SKM-1 (cell line): ENCODE measurements around the gene FCAMR.
A peak's percentile ranks its signal among the peaks of the same experiment; 100 is the strongest.

ENCODE experiments used
- DNase-seq: peaks from one replicate; lab custom pipeline; 2025; ENCODE audit not compliant: unreplicated experiment; lab: John Stamatoyannopoulos, UW

The FCAMR gene

DNA sequence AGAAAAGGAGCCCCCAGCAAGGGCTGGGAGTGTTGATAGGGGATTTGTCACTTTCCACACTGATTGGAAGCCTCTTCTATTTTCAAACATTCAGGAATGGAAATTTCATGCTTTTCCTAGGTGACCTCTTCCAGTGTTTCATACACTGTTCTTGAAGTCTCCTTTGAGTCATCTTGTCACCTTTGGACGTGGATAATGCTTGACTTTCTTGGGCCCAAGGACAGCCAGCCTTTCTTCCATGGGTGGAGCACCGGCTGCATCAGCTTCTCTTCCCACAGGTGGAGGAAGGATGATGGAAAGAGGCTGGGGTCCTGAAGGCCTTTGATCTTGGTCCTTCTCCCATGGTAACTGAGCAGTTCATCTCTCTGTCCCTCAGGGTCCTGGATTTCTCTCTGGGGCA lies 12.1 kb downstream of the FCAMR start:
- no peak for DNase-seq

DNA sequence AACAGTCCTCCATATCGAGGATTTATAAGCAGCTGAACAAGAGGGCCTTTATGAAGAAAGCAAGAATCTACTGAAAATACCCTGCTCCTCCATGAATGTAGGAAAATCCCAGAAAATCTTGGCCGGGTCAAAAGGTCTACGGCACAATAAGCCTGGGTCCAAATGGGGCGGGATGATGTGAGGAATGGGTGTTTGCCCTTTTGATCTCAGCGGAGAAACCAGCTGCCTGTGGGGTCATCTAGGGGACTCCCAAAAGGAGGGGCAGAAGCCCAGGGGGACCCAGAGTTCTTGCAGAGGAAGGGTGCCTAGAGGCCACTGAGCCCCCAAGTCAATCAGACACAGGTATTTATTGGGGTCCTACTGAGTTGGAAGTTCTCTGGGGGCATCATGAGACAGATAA lies 12.6 kb downstream of the FCAMR start:
- DNase-seq = no peak

DNA sequence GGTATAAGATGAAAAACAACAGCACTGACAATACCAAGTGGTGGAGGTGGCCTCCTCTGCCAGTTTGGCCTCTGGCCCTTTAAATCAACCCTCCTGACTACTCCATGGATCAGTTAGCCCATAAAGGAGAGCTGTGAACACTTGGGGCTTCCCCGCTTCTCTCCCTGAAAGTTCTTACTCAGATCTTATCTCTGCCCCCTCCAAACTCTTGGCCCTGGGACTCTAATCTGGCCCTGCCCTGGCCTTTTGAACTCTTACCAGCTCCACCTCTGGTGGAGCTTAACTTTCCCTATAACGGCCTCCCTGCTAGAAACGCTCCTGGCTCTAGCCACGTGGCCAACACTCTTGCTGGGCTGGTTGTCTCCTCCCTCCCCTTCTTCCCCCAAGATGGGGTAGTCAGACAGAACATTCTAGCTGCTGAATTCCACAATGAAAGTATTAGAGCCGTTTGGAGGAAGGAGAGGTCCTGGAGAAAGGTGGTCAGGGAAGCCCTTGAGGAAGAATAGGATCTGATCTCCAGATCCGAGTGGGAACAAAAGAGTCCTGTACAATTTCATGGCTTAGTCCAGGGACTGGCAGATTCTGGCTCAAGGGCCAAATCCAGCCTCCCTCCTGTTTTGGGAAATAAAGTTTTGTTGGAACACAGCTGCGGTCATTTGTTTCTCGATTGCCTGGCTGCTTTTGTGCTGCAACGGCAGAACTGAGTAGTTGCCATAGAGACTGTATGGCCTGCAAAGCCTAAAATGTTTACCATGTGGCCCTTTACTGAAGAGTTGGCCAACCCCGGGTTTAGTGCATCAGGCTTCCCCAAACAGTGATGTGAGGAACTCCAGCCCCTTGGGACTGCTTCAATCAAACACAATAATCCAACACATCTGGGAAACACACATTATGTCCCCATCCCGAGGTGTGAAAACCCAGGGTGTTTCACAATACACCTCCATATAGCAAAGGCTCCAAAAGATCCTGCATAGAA lies 14.5 kb downstream of the FCAMR start:
- DNase-seq = no peak

DNA sequence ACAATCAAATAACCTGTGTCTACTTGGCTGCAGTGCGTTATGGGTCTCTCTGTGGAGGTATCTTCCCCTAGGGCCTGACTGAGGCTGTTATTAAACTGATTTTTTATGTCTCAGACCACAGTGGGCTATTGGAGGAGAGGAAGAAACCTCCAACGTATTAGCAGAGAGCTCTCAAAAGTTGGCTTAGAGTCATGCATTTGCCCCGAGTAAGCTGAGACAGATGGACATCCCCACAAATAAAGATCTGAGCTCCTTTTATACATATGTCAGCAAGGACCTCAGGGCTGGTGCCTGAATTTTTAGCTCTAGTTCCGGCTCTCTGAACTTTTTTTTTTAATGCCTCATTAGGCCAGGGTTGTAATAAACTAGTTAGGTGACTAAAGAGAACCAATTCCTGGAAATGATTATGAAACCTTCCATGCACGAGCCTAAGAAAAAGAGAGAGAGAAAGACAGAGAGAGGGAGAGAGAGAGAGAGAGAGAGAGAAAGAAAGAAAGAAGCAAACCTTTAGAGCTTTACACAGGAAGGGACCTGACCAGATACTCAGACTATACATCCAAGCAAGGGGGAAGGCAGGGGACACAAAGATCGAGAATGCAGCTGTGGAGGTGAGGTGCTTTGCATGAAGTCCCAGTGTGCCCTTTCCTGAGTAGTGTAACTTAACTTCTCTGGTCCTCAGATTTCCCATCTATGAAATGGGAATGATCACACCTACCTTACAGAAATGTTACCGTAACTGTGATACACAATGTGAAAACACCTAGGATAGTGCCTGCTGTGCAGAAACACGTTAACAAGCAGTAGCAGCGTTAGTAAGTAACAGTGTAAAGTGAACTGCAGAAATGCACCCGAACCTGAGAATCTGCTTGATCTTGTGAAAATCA lies 15.6 kb downstream of the FCAMR start:
- no peak for DNase-seq

DNA sequence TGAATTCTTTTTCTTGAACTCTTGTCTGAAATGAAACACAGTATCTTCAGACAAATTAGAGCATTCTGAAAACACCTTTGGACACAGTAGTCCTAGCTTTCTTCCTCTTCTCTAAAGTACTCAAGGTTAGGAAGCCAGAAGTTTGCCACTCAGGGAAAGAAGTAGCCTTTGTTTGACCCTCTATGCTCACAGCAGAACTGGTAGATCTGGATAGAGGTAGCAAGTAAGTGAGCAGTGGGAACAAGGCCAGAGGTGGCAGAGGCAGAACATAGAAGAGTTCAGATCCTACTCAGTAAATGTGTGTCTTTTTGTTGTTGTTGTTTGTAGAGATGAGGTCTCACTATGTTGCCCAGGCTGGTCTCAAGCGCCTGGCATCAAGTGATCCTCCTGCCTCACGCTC lies 16.6 kb downstream of the FCAMR start:
- no peak for DNase-seq

DNA sequence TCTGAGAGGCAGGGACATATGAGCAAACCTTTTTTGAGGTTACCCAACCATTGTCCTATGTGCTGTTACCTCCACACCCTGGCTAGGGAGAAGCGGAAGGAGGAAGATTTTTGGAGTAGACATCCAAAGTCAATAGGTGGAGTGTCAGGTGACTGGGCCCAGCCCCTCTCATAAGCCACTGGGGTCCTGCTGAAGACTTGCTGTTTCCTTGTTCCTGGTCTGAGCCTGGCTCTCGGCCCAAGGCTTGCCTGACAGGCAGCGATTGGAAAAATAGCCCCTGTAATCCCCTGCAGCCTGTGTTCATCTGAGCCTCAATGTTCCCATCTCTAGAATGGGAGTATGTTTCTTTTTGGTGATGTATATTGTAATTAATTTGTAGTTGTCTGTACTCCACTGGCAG lies 17.1 kb downstream of the FCAMR start:
- DNase-seq = no peak

DNA sequence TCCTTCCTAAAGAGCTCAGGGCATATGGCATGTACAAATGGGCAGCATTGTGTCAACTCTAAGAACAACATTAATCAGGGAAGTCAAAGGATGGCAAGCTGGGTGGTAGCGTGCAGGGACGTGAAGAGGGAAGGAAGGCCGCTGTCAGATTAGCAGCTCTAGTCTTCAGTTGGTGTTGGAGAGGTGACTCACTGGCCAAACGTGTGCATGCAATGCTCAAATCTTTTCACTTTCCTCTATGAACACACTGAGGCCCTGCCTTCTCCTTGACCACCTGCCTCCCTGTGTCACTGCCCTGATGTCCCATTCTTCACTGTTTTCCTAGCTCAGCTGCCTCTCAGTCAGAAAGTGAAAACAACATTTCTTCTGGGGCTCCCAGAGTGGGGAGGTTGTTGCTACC lies 18.1 kb downstream of the FCAMR start:
- peak; percentile 85 for DNase-seq

DNA sequence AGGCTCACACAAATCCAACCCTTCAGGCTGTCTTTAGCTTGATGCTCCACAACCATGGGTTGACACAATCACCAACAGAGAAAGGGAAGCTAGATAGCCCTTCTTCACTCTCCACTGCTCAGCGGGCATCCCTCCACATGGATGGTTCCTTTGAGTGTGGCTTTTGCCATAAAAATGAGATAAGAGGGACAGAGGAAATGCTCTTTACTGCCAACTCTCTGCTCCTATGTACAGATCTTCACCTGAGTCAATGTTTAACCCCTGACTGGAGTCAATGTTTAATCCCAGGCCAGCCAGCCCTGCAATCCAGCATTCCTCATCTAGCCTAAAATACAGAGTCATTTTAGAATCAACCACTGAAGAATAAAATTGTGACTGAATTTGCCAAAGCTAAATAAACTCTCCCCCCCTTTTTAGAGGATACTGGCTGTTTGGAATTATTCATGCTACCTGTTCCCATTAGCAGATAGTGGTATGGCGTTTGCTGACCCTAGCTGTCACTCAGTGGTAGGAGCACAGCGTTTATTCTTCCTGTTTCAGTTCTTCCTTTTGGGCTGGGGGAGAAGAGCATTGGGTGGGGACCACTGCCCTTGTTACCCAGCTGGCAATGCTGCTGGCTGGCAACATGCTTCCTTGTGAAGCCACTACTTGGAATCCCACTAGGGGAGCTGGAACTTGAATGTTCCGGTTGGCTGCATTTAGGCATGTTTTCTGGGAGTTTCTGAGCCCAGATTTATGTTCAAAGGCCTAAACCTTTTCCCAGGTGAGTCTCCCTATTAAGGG lies 18.8 kb downstream of the FCAMR start:
- no peak for DNase-seq

DNA sequence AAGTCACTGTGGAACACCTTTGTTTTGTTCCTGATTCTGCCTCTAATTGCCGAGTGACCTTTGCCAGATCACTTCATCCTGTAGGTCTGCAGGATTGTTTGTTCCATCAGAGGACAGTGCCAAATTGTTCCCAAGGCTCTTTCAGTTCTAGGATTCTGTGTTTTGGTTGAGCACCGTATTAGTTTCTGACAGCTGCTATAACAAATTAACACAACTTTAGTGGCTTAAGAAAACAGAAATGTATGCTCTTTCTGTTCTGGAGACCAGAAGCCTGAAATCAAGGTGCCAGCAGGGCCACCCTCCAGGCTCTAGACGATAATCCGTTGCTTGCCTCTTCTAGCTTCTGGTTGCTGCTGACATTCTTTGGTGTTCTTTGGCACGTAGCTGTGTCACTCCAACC lies 20.6 kb downstream of the FCAMR start:
- DNase-seq = no peak

DNA sequence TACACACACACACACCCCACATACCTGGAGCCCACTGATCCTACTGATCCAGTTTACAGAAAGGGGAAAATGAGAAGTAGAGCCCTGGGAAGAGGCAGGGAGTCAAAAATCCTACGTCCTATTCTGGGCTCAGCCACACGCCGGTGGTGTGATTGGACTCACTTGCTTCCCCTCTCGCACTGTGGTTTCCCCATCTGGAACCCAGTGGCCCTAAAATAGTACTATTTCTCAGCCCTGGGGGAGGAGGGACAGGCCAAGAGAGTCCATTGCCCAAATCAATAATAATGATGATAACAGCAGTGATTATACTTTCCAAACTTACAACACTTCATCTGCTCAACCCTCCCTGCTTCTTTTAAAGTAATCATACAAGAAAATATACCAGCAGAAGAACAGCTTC lies 21.1 kb downstream of the FCAMR start:
- no peak for DNase-seq

DNA sequence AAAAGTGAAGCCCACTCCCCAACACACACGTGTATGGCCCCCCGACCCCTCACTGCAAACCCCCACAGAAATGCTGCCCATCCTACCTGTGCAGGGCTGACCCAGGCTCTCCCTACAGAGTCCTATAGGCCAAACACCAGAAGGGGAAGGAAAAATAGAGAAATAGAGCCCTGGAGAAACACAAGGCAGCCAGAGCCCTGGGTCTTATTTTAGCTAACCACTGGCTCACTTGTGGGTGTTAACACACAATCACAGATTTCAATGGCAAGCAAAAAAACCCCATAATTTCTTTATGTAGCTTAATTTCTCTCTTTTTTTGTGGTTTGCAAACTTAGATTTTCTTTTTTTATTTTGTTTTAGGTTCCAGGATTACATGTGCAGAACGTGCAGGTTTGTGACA lies 23.0 kb downstream of the FCAMR start:
- no peak for DNase-seq

DNA sequence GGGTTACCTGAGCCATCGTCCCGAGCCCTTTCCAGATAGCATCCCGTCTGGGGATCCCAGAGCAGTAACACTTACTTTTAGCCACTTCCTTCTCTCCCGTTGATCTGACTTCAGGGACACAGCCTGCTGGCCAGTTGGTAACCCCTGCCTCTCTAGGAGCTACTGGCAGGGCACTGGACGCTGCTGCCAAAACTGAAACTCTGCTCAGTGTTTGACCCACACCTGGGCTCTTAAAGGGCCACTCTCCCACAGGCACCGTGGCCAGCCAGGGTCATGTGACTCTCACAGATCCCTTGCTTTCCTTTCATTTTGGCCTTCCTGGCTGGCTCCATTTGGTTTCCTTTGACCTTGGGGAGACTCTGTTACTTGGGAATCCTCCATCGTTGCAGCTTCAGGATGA lies 24.0 kb downstream of the FCAMR start, which contains the start of gene PIGR:
Gene PIGR, minus strand, starts transcription at position 206 of the 400 bp plus-strand sequence. CDS start 5,935 bp downstream, outside the sequence.
- no peak for DNase-seq

DNA sequence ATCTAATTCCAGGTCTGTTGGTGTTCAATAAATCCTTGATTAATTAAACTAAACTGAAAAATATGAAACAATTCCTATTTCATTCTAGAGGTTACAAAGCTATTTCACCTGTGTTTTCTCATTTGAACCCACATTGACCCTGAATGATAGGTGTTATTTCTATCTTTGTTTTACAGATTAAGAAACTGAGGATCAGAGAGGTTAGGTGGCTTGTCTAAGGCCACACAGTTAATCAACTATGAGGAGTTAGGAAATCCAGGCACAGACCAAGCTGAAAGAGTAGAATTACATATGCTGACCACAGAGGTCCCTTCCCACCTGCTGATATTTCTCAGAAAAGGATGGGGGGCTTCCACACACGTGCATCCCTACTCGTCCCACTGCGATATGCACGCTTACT lies 24.5 kb downstream of the FCAMR start:
- no peak for DNase-seq

DNA sequence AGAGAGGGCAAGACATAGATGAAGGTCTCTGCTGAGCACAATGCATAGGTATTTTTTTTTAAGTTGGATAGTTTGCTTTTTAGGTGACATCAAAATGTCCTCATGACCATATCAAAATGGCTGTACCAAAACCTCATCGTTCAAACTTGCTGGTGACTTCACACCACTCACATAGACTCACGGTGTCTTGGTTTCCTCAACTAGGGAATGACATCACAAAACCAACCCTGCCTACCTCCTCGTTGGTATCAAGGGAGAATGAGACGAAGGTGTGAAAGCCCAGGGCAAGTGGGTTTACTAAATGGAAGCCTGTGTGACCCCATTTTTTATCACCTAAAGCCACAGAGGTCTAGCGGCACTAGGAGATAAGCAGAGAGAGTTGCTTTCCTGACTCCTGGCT lies 25.6 kb downstream of the FCAMR start:
- no peak for DNase-seq

DNA sequence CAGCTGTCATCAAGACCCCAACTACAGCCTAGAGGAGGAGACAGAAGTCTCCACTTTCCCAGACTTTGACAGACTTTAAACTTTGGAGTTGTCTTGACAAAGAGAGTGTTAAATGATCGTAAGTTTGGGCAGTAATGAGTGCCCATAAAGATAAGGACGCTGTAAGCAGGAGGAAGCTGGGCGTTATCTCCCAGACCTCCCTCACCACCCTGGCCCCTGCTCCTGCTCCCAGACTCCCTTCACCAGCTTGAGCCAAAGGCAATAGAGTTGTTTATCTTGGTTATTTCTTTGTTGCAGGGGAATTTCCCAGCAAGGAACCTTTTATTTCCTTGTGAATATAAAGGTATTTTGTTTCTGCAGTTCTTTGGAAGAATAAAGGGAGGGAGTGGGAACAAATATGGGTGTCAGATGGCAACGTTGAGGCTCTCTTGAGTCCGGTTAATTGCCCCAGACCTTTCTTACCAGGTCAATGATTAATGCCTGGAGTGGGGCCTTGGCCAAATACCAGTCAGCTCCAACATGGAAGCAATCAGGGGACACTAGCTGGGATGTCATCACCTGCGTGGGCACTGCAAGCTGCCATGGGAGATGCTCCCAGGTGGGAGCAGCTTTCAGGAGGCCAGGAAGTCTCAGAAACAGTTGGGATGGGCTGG lies 28.4 kb downstream of the FCAMR start:
- no peak for DNase-seq

DNA sequence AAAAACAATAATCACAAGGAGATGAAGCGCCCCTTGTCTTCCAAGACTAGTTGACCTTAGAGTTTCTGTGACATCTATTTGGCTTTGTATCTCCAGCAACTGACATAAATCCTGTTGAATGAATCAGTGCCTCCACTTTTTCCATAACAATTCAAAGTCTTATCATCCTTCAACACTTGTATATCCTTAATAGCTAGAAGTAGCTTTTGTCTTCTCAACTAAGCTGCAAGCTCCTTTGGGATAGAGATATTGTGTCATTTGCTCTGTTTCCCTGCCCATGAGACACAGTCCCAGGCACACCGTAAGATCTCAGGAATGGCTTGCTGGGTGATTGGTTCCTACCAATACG lies 29.7 kb downstream of the FCAMR start:
- no peak for DNase-seq

DNA sequence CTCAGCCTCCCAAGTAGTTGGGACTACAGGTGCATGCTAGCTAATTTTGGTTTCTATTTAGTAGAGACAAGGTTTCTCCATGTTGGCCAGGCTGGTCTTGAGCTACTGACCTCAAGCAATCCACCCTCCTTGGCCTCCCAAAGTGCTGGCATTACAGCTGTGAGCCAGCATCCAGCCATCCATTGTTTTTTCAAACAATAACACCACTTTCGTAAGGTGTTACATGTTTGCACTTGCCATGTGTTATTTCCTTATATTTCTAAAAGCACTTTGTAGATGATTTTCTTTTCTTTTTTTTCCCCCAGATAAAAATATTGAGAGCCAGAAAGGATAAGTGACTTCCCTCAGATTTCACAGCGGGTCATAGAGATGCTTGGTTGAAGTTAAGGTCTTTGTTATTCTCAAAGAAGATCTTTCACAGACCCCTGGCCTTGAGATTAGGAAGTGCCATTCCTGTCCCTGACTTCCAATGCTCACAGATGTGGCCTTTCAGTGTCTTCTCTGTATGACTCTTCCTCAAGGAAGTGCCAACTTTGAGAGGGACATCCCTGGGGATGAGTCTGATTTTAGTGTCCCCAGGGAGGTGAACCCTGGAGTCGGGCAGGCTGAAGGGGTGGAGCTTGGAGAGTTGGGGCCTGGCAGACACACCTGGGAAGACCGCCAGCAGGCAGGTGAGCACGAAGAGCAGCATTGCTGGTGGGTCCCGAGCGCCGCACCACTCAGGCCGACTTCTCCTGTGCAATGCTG lies 30.2 kb downstream of the FCAMR start:
- no peak for DNase-seq

DNA sequence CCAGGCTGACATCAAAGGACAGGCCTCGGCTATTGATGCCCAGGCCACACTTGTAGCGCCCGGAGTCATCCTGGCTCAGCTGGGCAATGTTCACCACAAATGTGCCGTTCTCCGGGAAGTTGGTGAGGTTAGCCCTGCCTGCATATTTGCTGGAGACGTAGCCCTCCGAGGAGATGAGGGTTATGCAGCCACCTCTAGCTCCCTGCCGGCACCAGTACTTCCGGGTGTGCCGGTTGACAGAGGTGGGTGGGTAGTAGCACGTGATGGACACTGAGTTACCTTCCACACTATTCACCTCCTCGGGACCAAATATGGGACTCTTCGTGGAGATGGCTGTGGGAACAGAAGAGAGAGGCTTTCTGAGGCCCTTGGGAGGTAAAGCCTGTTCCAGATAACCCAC lies 31.1 kb downstream of the FCAMR start:
- no peak for DNase-seq

DNA sequence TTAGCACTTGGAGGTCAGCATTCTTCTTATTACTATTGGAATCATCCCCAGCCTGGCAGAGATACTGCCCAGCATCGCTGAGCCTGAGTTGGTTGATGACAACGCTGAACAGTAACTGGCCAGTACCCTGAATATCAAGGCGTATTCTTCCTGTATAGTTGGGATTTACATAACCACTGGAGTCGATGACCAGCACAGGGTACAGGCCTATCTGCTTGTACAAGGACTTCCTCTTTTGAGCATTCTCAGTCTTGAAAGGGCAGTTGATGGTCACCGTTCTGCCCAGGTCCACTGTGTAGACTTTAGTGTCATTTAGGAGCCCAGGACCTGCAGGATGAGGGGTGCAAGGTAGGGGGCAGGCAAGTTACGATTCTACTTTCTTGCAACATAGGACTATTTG lies 32.8 kb downstream of the FCAMR start:
- DNase-seq = no peak

DNA sequence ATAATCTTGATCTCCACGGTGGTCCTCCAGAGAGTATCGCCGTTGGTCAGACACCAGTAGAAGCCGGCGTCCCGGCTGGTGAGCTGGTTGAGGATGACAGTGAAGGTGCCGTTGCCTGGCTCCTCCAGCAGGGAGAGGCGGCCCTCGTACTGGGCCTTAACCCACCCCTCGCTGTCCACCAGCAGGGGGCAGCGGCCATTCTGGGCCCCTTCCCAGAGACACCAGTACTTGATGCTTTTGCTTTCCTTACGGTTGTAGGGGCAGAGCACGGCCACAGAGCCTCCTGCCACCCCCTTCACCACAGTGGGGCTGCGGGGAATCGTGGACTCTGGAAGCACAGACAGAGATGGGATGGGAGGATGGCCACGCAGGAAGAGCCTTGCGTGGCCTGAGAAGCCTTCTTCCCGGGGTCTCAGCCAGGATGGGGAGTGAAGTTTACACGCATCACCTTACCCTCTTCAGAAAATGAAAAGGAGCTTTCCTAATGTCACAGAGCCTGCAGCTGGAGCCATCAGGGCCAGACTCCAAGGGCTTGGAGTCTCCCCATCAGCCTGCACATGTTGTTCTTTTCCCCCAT lies 34.7 kb downstream of the FCAMR start:
- peak; percentile 33 for DNase-seq
